Loucy (cell line): ENCODE data around the gene VSX2.

Experiments
- H2AFZ ChIP-seq: fragments of 200-600 bp; sonication (generic); 2 replicates; pipeline ENCODE4 v1.6.0; 2016; ENCODE audit warnings: antibody characterized with exemption, mild to moderate bottlenecking, low read length, moderate library complexity
- H3F3A ChIP-seq: fragments of 200-600 bp; 2 replicates; pipeline ENCODE4 v1.6.0; 2016; ENCODE audit warnings: antibody characterized with exemption, low read depth, mild to moderate bottlenecking
- H3K27me3 ChIP-seq: fragments of 200-600 bp; sonication (generic); 2 replicates; pipeline ENCODE4 v1.6.1; 2014; ENCODE audit warnings: low read length, mild to moderate bottlenecking; ENCODE audit not compliant: insufficient read depth, poor library complexity, severe bottlenecking
- H3K36me3 ChIP-seq: fragments of 200-600 bp; sonication (generic); 2 replicates; pipeline ENCODE4 v1.6.1; 2016; ENCODE audit warnings: low read length; ENCODE audit not compliant: insufficient read depth
- H3K4me1 ChIP-seq: fragments of 200-600 bp; sonication (generic); 2 replicates; pipeline ENCODE4 v1.5.1; 2014; ENCODE audit warnings: low read length, mild to moderate bottlenecking; ENCODE audit not compliant: insufficient read depth, poor library complexity, severe bottlenecking
- H3K4me2 ChIP-seq: fragments of 200-600 bp; sonication (generic); 2 replicates; pipeline ENCODE4 v1.6.0; 2014; ENCODE audit warnings: antibody characterized with exemption, low read length, low read depth, mild to moderate bottlenecking; ENCODE audit not compliant: poor library complexity, severe bottlenecking
- H3K4me3 ChIP-seq: fragments of 200-600 bp; sonication (generic); 2 replicates; pipeline ENCODE4 v1.5.1; 2014; ENCODE audit warnings: low read length, mild to moderate bottlenecking, mixed read lengths; ENCODE audit not compliant: poor library complexity, severe bottlenecking
- H3K79me2 ChIP-seq: fragments of 200-600 bp; sonication (generic); 2 replicates; pipeline ENCODE4 v1.6.1; 2014; ENCODE audit warnings: low read length; ENCODE audit not compliant: insufficient read depth
- H3K9ac ChIP-seq: fragments of 200-600 bp; sonication (generic); 2 replicates; pipeline ENCODE4 v1.6.0; 2014; ENCODE audit warnings: mild to moderate bottlenecking, low read depth, low read length, moderate library complexity; ENCODE audit not compliant: poor library complexity, severe bottlenecking
- H3K9me2 ChIP-seq: fragments of 200-600 bp; sonication (generic); replicated peaks from 2 replicates; pipeline ENCODE4 v1.6.1; 2016; ENCODE audit warnings: low read depth, low read length, mixed read lengths
- H3K9me3 ChIP-seq: fragments of 200-600 bp; sonication (generic); 2 replicates; pipeline ENCODE4 v1.6.1; 2014; ENCODE audit warnings: mild to moderate bottlenecking, antibody characterized with exemption, low read length, low read depth; ENCODE audit not compliant: insufficient read depth
- H4K20me1 ChIP-seq: fragments of 200-600 bp; sonication (generic); 2 replicates; pipeline ENCODE4 v1.6.0; 2014; ENCODE audit warnings: antibody characterized with exemption, low read length, mild to moderate bottlenecking; ENCODE audit not compliant: insufficient read depth, poor library complexity, severe bottlenecking
- EZH2phosphoT487 ChIP-seq: fragments of 200-600 bp; IDR thresholded peaks from 2 replicates; pipeline ENCODE4 v1.6.1; 2018; ENCODE audit warnings: antibody characterized with exemption, mild to moderate bottlenecking, moderate library complexity, borderline replicate concordance
- TF ChIP-seq, protein P1 (sequence below): fragments of 200-600 bp; sonication (generic); conservative IDR thresholded peaks from 2 replicates; pipeline ENCODE4 v1.5.1; 2014; ENCODE audit warnings: mild to moderate bottlenecking, antibody characterized with exemption, low read length

VSX2 gene

GRCh38 chr14:74195623-74196022 is 43.6 kb upstream of the VSX2 start:
- Histone ChIP-seq H3K9ac (no peak overlapping the region), H3K36me3 (peaks cover 15% of the 10 kb centered on the region; the same call in 1 of the 2 replicates), H3F3A (no peaks in the 10 kb centered on the region), H3K27me3 (no peaks in the 10 kb centered on the region), H3K79me2 (no peaks in the 10 kb centered on the region), H3K4me1 (no peaks in the 10 kb centered on the region), H3K9me3 (no peaks in the 10 kb centered on the region), H3K9me2 (no peaks in the 10 kb centered on the region), H2AFZ (no peak overlapping the region), H4K20me1 (no peaks in the 10 kb centered on the region), H3K4me3 (no peak overlapping the region), H3K4me2 (no peak overlapping the region)
- TF ChIP-seq, protein P1, sequence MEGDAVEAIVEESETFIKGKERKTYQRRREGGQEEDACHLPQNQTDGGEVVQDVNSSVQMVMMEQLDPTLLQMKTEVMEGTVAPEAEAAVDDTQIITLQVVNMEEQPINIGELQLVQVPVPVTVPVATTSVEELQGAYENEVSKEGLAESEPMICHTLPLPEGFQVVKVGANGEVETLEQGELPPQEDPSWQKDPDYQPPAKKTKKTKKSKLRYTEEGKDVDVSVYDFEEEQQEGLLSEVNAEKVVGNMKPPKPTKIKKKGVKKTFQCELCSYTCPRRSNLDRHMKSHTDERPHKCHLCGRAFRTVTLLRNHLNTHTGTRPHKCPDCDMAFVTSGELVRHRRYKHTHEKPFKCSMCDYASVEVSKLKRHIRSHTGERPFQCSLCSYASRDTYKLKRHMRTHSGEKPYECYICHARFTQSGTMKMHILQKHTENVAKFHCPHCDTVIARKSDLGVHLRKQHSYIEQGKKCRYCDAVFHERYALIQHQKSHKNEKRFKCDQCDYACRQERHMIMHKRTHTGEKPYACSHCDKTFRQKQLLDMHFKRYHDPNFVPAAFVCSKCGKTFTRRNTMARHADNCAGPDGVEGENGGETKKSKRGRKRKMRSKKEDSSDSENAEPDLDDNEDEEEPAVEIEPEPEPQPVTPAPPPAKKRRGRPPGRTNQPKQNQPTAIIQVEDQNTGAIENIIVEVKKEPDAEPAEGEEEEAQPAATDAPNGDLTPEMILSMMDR = no peak
- no peak for TF ChIP-seq EZH2phosphoT487

DNA sequence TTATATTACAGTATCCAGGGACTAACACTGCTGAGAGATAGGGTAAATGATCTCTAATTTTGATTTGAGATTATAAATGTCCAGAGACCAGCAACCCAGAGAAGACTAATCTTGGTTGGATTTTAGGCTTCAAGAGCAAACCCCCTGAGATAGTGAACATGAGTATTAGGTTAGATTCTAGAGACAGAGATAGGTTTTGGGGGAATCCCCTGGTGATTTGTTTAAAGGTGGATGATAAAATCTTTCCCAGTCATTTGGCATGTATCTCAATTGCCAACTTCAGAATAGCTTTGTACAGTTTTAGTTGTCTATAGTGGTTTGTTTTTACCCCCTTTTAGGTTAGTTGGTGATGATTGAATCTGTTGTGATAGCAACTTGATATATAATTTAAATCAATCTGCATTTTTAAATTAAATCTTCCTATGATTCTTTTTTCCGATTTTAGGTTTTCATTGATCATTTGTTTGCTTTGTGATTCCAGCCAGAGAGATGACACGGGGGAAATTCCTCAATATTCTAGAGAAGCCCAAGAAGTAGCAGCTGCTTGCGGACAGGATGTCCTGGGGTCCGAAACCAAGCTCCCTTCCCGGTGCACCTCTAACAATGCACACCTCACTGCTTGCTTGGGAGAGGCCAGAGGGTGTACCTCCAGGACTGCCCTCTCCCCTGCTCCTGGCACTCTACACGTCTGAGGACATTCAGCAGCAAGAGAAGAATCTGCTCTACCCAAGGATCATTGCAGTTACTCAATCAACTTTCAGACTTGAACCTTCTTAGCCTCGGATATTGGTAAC is 40.6 kb upstream of the VSX2 start:
- no peak overlapping the region for H3K9ac ChIP-seq
- H3K9me3 ChIP-seq = no peaks in the 10 kb centered on the region
- H2AFZ ChIP-seq = no peak overlapping the region
- no peaks in the 10 kb centered on the region for H3K27me3 ChIP-seq
- no peaks in the 10 kb centered on the region for H3F3A ChIP-seq
- TF ChIP-seq, protein P1 = no peak
- TF ChIP-seq EZH2phosphoT487 = no peak
- no peaks in the 10 kb centered on the region for H4K20me1 ChIP-seq
- no peak overlapping the region for H3K4me2 ChIP-seq
- no peak overlapping the region for H3K4me3 ChIP-seq
- H3K79me2 ChIP-seq = no peaks in the 10 kb centered on the region
- no peaks in the 10 kb centered on the region for H3K9me2 ChIP-seq
- peaks cover 12% of the 10 kb centered on the region; the same call in 1 of the 2 replicates for H3K36me3 ChIP-seq
- no peaks in the 10 kb centered on the region for H3K4me1 ChIP-seq

DNA sequence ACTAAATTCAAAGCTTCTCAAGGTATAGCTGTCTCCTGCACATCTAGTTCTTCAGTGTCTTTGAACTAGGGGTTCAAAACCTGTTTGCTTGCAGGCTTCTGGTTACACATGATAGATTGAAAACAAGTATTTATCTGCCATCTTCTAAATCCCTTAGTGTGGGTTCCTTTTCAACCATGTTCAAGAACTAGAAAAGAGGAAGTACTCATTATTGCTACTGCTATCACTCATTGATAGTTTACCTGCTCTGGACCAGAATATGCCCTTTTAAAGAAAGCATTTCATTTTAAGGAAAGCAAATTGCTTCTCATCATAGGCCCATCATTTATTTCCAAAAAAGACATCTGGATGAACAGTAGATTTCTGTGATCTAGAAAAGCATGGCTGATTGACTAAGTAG is 37.1 kb upstream of the VSX2 start:
- Histone ChIP-seq H2AFZ (no peak overlapping the region), H3K9me3 (no peaks in the 10 kb centered on the region), H3K4me3 (no peak overlapping the region), H3K36me3 (peaks cover 12% of the 10 kb centered on the region; the same call in 1 of the 2 replicates), H3K27me3 (no peaks in the 10 kb centered on the region), H3K4me1 (no peaks in the 10 kb centered on the region), H3F3A (no peaks in the 10 kb centered on the region), H4K20me1 (no peaks in the 10 kb centered on the region), H3K79me2 (no peaks in the 10 kb centered on the region), H3K4me2 (no peak overlapping the region), H3K9ac (no peak overlapping the region), H3K9me2 (no peaks in the 10 kb centered on the region)
- no peak for TF ChIP-seq EZH2phosphoT487
- TF ChIP-seq, protein P1 = no peak
